Activated CD8-positive, alpha-beta memory T cell treated with anti-CD3 and anti-CD28 coated beads, Interleukin-2, amount 50 U/mL, for 24 hours (primary cell): ENCODE measurements around the gene SIX4.
"Not testable (repeated sequence)": the region's sequence is repeated elsewhere in the genome, so short reads cannot be mapped to it uniquely, and the experiment has no call there.

Experiments
- DNase-seq: peaks from one replicate; pipeline ENCODE4 v3.0.0-alpha.2; 2020; ENCODE audit errors: extremely low read depth

The SIX4 gene

GRCh38 chr14:60723907-60724618 lies at the start of gene SIX4:
Gene SIX4, minus strand, starts transcription at chr14:60724351. Its CDS starts 277 bp downstream, at chr14:60724074.
- DNase-seq, result no peak

GRCh38 chr14:60773558-60773957 lies 49.4 kb upstream of the SIX4 start:
- no peak for DNase-seq

- DNase-seq, result no peak
Observed at GRCh38 chr14:60771117-60771516, 47.0 kb upstream of the SIX4 start.

- no peak for DNase-seq
Observed at GRCh38 chr14:60768602-60769001, 44.5 kb upstream of the SIX4 start.

- no peak for DNase-seq
Observed at GRCh38 chr14:60760644-60761364, 36.7 kb upstream of the SIX4 start.

GRCh38 chr14:60760209-60760608 lies 36.1 kb upstream of the SIX4 start:
- no peak for DNase-seq

- no peak for DNase-seq
Observed at GRCh38 chr14:60758885-60759284, 34.7 kb upstream of the SIX4 start.

GRCh38 chr14:60757567-60758002 lies 33.4 kb upstream of the SIX4 start:
- DNase-seq, result no peak

- no peak for DNase-seq
Observed at GRCh38 chr14:60756847-60757246, 32.7 kb upstream of the SIX4 start.

- DNase-seq, result peak; percentile 26
Observed at GRCh38 chr14:60753264-60754119, 29.3 kb upstream of the SIX4 start.

- DNase-seq, result no peak
Observed at GRCh38 chr14:60744566-60744965, 20.4 kb upstream of the SIX4 start.

GRCh38 chr14:60738843-60739508 lies 14.8 kb upstream of the SIX4 start:
- DNase-seq, result no peak

GRCh38 chr14:60736494-60736893 lies 12.3 kb upstream of the SIX4 start:
- DNase-seq, result no peak

GRCh38 chr14:60735416-60735815 lies 11.3 kb upstream of the SIX4 start:
- DNase-seq, result no peak

GRCh38 chr14:60734465-60735242 lies 10.5 kb upstream of the SIX4 start, which contains the start of gene MNAT1:
Gene MNAT1, plus strand, starts transcription at chr14:60734761. Its CDS starts 102 bp downstream, at chr14:60734863.
- peak; percentile 59 for DNase-seq

GRCh38 chr14:60732840-60733483 lies 8.8 kb upstream of the SIX4 start:
- DNase-seq, result no peak

GRCh38 chr14:60731291-60731690 lies 7.1 kb upstream of the SIX4 start:
- not testable (repeated sequence) for DNase-seq

- DNase-seq, result no peak
Observed at GRCh38 chr14:60723116-60723906, 840 bp downstream of the SIX4 start.

GRCh38 chr14:60722357-60723115 lies 1.6 kb downstream of the SIX4 start:
- no peak for DNase-seq
